ENCODE results near the gene SATB1.

The SATB1 gene

GRCh38 chr3:18308096-18308650 lies 117.0 kb downstream of the SATB1 start:
- H3K4me3 ChIP-seq (ENCODE audit: low read length), result no peak overlapping the region
- H3K79me2 ChIP-seq (ENCODE audit: low read length), result no peaks in the 10 kb centered on the region
- H3K4me2 ChIP-seq (ENCODE audit: low read length), result no peak overlapping the region
- H3K36me3 ChIP-seq (replicated peaks; ENCODE audit: low read depth, low read length), result no peaks in the 10 kb centered on the region
- H3K9ac ChIP-seq (ENCODE audit: low read length), result no peak overlapping the region
- TF ChIP-seq CTCF (IDR thresholded peaks at IDR 0.05; ENCODE audit: low read depth, low read length) (no peak), EZH2phosphoT487 (IDR thresholded peaks at IDR 0.05; ENCODE audit: low read depth) (no peak)
- H3K27ac ChIP-seq (ENCODE audit: low read length), result no peak overlapping the region
- H4K20me1 ChIP-seq (ENCODE audit: insufficient read depth, low read length), result no peaks in the 10 kb centered on the region
- H2AFZ ChIP-seq (ENCODE audit: low read depth, low read length), result no peak overlapping the region
- H3K4me1 ChIP-seq (ENCODE audit: low read length), result no peaks in the 10 kb centered on the region
- H3K9me3 ChIP-seq (ENCODE audit: insufficient read depth, low read length), result no peaks in the 10 kb centered on the region
- no peaks in the 10 kb centered on the region for H3K27me3 ChIP-seq (ENCODE audit: low read depth, low read length)

- Histone ChIP-seq H2AFZ (ENCODE audit: low read depth, low read length) (no peak overlapping the region), H3K27ac (ENCODE audit: low read length) (no peak overlapping the region), H3K4me2 (ENCODE audit: low read length) (no peak overlapping the region), H3K4me1 (ENCODE audit: low read length) (no peaks in the 10 kb centered on the region), H3K4me3 (ENCODE audit: low read length) (no peak overlapping the region), H3K79me2 (ENCODE audit: low read length) (no peaks in the 10 kb centered on the region), H4K20me1 (ENCODE audit: insufficient read depth, low read length) (no peaks in the 10 kb centered on the region), H3K9ac (ENCODE audit: low read length) (no peak overlapping the region), H3K9me3 (ENCODE audit: insufficient read depth, low read length) (no peaks in the 10 kb centered on the region), H3K36me3 (replicated peaks; ENCODE audit: low read depth, low read length) (no peaks in the 10 kb centered on the region), H3K27me3 (ENCODE audit: low read depth, low read length) (no peaks in the 10 kb centered on the region)
- TF ChIP-seq CTCF (IDR thresholded peaks at IDR 0.05; ENCODE audit: low read depth, low read length) (no peak), EZH2phosphoT487 (IDR thresholded peaks at IDR 0.05; ENCODE audit: low read depth) (no peak)
Observed at GRCh38 chr3:18307529-18307928, 117.6 kb downstream of the SATB1 start.

- no peaks in the 10 kb centered on the region for H3K79me2 ChIP-seq (ENCODE audit: low read length)
- H3K36me3 ChIP-seq (replicated peaks; ENCODE audit: low read depth, low read length), result no peaks in the 10 kb centered on the region
- no peak overlapping the region for H3K9ac ChIP-seq (ENCODE audit: low read length)
- H3K9me3 ChIP-seq (ENCODE audit: insufficient read depth, low read length), result peaks cover 2% of the 10 kb centered on the region; the same call in 1 of the 2 replicates
- H3K4me1 ChIP-seq (ENCODE audit: low read length), result no peaks in the 10 kb centered on the region
- no peak overlapping the region for H2AFZ ChIP-seq (ENCODE audit: low read depth, low read length)
- no peaks in the 10 kb centered on the region for H3K27me3 ChIP-seq (ENCODE audit: low read depth, low read length)
- no peak overlapping the region for H3K4me2 ChIP-seq (ENCODE audit: low read length)
- TF ChIP-seq CTCF (IDR thresholded peaks at IDR 0.05; ENCODE audit: low read depth, low read length) (no peak), EZH2phosphoT487 (IDR thresholded peaks at IDR 0.05; ENCODE audit: low read depth) (no peak)
- H4K20me1 ChIP-seq (ENCODE audit: insufficient read depth, low read length), result no peaks in the 10 kb centered on the region
- no peak overlapping the region for H3K4me3 ChIP-seq (ENCODE audit: low read length)
- H3K27ac ChIP-seq (ENCODE audit: low read length), result no peak overlapping the region
Observed at GRCh38 chr3:18302517-18302916, 122.6 kb downstream of the SATB1 start.

- H3K9me3 ChIP-seq (ENCODE audit: insufficient read depth, low read length), result peaks cover 9% of the 10 kb centered on the region
- H2AFZ ChIP-seq (ENCODE audit: low read depth, low read length), result no peak overlapping the region
- no peak overlapping the region for H3K4me3 ChIP-seq (ENCODE audit: low read length)
- TF ChIP-seq EZH2phosphoT487 (IDR thresholded peaks at IDR 0.05; ENCODE audit: low read depth) (no peak), CTCF (IDR thresholded peaks at IDR 0.05; ENCODE audit: low read depth, low read length) (no peak)
- H3K36me3 ChIP-seq (replicated peaks; ENCODE audit: low read depth, low read length), result no peaks in the 10 kb centered on the region
- H3K79me2 ChIP-seq (ENCODE audit: low read length), result no peaks in the 10 kb centered on the region
- no peaks in the 10 kb centered on the region for H3K4me1 ChIP-seq (ENCODE audit: low read length)
- H3K9ac ChIP-seq (ENCODE audit: low read length), result no peak overlapping the region
- no peak overlapping the region for H3K27ac ChIP-seq (ENCODE audit: low read length)
- H4K20me1 ChIP-seq (ENCODE audit: insufficient read depth, low read length), result no peaks in the 10 kb centered on the region
- H3K27me3 ChIP-seq (ENCODE audit: low read depth, low read length), result no peaks in the 10 kb centered on the region
- H3K4me2 ChIP-seq (ENCODE audit: low read length), result no peak overlapping the region
Observed at GRCh38 chr3:18301781-18302180, 123.4 kb downstream of the SATB1 start.
